Vagina (tissue), 2 donors: ENCODE results near the gene NUDT16L1. TPM values are rescaled to one million over a fixed set of nuclear protein-coding genes. Genes with fewer than 3 reads are reported as not detected.

ENCODE experiments used
- DNase-seq, 2 donors: peaks; one replicate each; pipeline ENCODE4 v3.0.0-alpha.2; 2017; ENCODE audit errors: extremely low spot score in 2 of 2
- H3K27ac ChIP-seq: fragments of 200-600 bp; sonication (generic); one replicate; pipeline ENCODE4 v1.5.1; 2019
- H3K27me3 ChIP-seq: fragments of 200-600 bp; sonication (generic); one replicate; pipeline ENCODE4 v1.5.1; 2019
- H3K36me3 ChIP-seq, 2 donors: fragments of 200-600 bp; sonication (generic); one replicate each; pipeline ENCODE4 v1.5.1; 2017 to 2019
- H3K4me1 ChIP-seq: fragments of 200-600 bp; sonication (generic); one replicate; pipeline ENCODE4 v1.5.1; 2019
- H3K4me3 ChIP-seq, 2 donors: fragments of 200-600 bp; sonication (generic); 1 replicate in 1 of 2; 2 replicates in 1 of 2; pipeline ENCODE4 v1.5.1; 2016 to 2019
- H3K9me3 ChIP-seq: fragments of 200-600 bp; sonication (generic); one replicate; pipeline ENCODE4 v1.5.1; 2019
- POLR2A ChIP-seq, 2 donors: fragments of 450-650 bp; IDR thresholded peaks; one replicate each; pipeline ENCODE4 v1.6.1; 2017; ENCODE audit warnings: antibody characterized with exemption in 2 of 2, mild to moderate bottlenecking in 2 of 2, moderate library complexity in 2 of 2
- POLR2AphosphoS5 ChIP-seq, 2 donors: sonication (generic); formaldehyde crosslinking; IDR thresholded peaks; one replicate each; pipeline ENCODE4 v1.9.0; 2017; ENCODE audit warnings: antibody characterized with exemption in 2 of 2, mild to moderate bottlenecking in 2 of 2, low read depth in 1 of 2; ENCODE audit not compliant: insufficient read depth in 1 of 2
- intact Hi-C: fragments of 100-400 bp; cut with DNase I; formaldehyde crosslinking; loops from one replicate; pipeline ENCODE4 v1.15.1; 2023
- total RNA-seq: library from RNA; depleted of rRNA; stranded (reverse); fragments of >200 nt; gene quantifications from one replicate; pipeline ENCODE4 v1.2.3, GENCODE V29; 2016
- TF ChIP-seq, protein P1 (sequence below), 3 experiments: fragments of 450-650 bp in 2 of 3; fragments of 200-600 bp in 1 of 3; sonication (generic) in 1 of 3; IDR thresholded peaks; one replicate each; pipeline ENCODE4 v1.5.1; 2017 to 2019; ENCODE audit warnings: antibody characterized with exemption in 3 of 3, mild to moderate bottlenecking in 2 of 3, moderate library complexity in 2 of 3

NUDT16L1 gene
- total RNA-seq, 1 donor from 2014 or later, result 28.5 TPM

DNA sequence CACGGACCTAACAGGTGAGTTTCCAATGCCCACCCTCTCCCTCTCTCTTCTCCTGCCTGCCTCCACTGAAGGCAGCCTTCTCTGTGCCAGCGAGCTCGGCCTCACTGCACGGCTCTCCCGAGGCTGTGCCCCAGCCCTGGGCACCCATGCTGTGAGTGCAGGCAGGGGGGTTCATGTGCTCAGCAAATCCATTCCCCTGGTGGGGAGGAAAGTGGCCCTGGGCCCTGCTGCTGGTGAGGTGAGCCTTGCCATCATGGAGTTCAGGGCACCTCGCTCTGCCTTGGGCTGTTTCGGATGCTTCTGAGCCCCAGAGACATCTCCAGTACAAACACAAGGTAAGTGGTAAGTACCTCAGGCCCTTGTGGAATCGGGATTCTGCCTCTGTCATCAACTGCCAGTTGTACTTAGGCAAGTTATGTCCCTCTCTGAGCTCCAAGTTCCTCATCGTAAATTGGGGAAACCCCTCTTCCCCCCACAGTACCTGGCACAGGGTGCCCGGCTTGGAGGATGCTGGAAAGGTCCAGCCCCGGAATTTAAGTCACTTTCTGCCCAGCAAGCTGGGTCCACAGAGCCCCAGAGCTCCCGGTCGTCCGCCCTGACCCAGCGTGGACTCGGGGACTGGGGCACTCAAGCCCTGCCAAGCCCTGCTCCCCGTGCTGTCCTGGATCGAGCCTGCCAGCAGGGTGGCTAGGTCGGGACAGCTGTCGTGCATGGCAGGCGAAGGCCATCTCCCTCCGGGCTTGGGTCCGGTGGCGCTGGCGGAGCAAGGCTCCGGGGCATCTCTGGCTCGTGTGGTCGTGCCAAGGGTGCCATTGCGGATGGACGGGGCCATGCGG lies 684 bp upstream of the NUDT16L1 start:
- H3K4me3 ChIP-seq, result peak overlapping the region; percentile 78 to 91
- H3K9me3 ChIP-seq, result no peaks in the 10 kb centered on the region
- intact Hi-C loops, result no loop called here
- peak overlapping the region; percentile 54 for H3K27ac ChIP-seq
- DNase-seq, result peak in 1 of 2 donors; percentile 88
- H3K36me3 ChIP-seq, result peaks cover 0 to 24% of the 10 kb centered on the region in 2 donors
- no peaks in the 10 kb centered on the region for H3K27me3 ChIP-seq
- peaks cover 37% of the 10 kb centered on the region for H3K4me1 ChIP-seq
- TF ChIP-seq, protein P1, sequence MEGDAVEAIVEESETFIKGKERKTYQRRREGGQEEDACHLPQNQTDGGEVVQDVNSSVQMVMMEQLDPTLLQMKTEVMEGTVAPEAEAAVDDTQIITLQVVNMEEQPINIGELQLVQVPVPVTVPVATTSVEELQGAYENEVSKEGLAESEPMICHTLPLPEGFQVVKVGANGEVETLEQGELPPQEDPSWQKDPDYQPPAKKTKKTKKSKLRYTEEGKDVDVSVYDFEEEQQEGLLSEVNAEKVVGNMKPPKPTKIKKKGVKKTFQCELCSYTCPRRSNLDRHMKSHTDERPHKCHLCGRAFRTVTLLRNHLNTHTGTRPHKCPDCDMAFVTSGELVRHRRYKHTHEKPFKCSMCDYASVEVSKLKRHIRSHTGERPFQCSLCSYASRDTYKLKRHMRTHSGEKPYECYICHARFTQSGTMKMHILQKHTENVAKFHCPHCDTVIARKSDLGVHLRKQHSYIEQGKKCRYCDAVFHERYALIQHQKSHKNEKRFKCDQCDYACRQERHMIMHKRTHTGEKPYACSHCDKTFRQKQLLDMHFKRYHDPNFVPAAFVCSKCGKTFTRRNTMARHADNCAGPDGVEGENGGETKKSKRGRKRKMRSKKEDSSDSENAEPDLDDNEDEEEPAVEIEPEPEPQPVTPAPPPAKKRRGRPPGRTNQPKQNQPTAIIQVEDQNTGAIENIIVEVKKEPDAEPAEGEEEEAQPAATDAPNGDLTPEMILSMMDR (IDR thresholded peaks at IDR 0.05), result no peak
- TF ChIP-seq POLR2A (IDR thresholded peaks at IDR 0.05) (no peak), POLR2AphosphoS5 (IDR thresholded peaks at IDR 0.05; ENCODE audit: insufficient read depth in 1 of 2, low read depth in 1 of 2) (no peak)

DNA sequence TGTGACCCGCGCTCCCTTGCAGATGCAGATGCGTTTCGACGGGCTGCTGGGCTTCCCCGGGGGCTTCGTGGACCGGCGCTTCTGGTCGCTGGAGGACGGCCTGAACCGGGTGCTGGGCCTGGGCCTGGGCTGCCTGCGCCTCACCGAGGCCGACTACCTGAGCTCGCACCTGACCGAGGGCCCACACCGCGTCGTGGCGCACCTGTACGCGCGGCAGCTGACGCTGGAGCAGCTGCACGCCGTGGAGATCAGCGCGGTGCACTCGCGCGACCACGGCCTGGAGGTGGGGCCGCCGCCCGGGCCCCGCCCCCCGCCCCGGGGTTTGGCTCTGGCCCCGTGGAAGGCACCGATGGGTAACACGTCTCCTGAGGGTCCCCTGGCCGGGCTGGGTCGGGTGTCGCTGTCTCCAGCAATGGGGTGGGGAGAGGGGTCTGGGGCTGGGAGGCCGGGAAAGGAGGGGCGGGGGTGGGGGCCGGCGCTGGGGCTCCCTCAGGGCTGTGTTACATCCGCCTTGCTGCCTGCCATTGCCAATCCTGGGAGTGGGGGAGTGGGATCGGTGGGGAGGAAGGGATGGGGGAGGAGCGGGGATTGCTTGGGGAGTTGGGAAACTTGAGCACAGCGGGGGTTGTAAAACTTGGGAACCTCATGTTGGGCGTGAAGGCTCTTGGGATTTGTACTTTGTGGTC lies 737 bp downstream of the NUDT16L1 start:
- no peak for DNase-seq
- Histone ChIP-seq H3K27ac (peak overlapping the region; percentile 74), H3K36me3 (peaks cover 0 to 22% of the 10 kb centered on the region in 2 donors), H3K4me1 (peaks cover 37% of the 10 kb centered on the region), H3K27me3 (no peaks in the 10 kb centered on the region), H3K9me3 (no peaks in the 10 kb centered on the region), H3K4me3 (peak overlapping the region; percentile 78 to 91)
- intact Hi-C loops, result no loop called here
- no peak for TF ChIP-seq POLR2A (IDR thresholded peaks at IDR 0.05)
- TF ChIP-seq, protein P1 (IDR thresholded peaks at IDR 0.05), result no peak
- TF ChIP-seq POLR2AphosphoS5 (IDR thresholded peaks at IDR 0.05; ENCODE audit: insufficient read depth in 1 of 2, low read depth in 1 of 2), result no peak

DNA sequence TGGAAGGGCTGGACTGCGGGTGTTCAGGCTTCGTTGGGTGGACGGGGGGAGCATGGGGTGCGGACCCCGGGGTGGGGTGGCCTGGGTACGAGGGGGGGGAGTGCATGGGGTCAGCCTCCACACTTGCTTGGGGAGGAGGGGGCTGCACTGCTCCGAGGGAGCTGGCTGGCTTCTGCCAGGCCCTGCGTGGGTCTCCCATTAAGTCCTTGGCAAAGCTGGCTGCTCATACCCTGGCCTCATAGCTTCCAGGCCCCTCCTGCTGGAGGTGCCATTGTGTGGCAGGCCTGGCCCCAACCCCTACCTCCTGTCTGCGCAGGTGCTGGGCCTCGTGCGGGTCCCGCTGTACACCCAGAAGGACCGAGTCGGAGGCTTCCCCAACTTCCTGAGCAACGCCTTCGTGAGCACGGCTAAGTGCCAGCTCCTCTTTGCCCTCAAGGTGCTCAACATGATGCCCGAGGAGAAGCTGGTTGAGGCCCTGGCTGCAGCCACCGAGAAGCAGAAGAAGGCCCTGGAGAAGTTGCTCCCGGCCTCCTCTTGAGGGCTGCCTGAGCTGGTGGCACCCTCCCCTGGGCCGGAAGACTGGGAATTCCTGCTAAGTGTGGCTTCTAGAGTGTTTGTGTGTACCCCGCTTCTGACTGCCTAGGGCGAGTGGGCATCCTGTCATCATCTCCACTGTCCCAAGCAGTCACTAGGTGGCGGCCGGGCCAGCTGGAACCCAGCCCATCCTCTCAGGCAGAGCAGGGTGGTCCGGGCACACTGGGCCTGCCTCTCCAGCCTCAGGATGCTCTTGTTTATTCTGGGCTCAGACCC lies 1.5 kb downstream of the NUDT16L1 start:
- peaks cover 37% of the 10 kb centered on the region for H3K4me1 ChIP-seq
- intact Hi-C loops, result no loop called here

DNA sequence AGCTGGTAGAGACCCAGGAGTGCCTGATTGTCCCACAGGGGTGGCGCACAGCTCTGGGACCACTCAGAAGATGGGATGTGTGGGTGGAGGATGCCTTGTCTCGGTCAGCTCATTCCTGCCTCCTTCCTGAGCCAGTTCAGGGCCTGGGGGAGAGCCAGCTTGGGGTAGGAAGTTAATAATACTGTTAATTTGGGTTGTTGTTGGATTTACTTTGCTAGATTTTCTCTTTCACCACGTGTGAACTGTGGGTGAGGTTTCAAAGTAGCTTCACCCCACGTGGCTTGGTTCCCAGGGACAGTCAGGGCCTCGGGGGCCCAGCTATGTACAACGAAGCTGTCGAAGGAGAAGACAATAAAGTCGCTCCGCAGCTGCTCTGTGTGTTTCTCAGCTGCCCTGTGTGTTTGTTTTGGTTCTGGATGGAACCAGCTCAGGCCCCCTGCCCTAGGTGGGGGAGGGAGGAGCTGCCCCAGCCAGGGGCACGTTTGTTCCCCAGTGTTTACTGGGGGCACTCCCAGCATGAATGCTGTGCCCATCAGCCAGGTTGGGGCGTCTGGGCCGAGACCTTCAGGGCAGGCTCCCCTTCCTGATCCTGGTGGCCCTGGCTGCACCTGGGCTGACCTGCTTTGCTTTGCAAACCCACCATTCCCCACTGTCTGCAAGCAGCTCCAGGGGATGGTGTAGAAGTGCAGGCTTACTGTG lies 2.3 kb downstream of the NUDT16L1 start:
- Histone ChIP-seq H3K27ac (peak overlapping the region; percentile 74), H3K9me3 (no peaks in the 10 kb centered on the region), H3K4me1 (peaks cover 37% of the 10 kb centered on the region), H3K27me3 (no peaks in the 10 kb centered on the region), H3K4me3 (no peak overlapping the region), H3K36me3 (peaks cover 0 to 33% of the 10 kb centered on the region in 2 donors)
- intact Hi-C loops, result no loop called here
- peak in 1 of 2 donors; percentile 86 for DNase-seq
- TF ChIP-seq POLR2AphosphoS5 (IDR thresholded peaks at IDR 0.05; ENCODE audit: insufficient read depth in 1 of 2, low read depth in 1 of 2), result no peak
- TF ChIP-seq, protein P1 (IDR thresholded peaks at IDR 0.05), result no peak
- no peak for TF ChIP-seq POLR2A (IDR thresholded peaks at IDR 0.05)

More for the DNA sequence above, 1.5 kb downstream of the NUDT16L1 start:
- no peaks in the 10 kb centered on the region for H3K27me3 ChIP-seq
- H3K36me3 ChIP-seq, result peaks cover 0 to 25% of the 10 kb centered on the region in 2 donors
- peak overlapping the region; percentile 74 for H3K27ac ChIP-seq
- TF ChIP-seq POLR2AphosphoS5 (IDR thresholded peaks at IDR 0.05; ENCODE audit: insufficient read depth in 1 of 2, low read depth in 1 of 2), result no peak
- no peak for TF ChIP-seq POLR2A (IDR thresholded peaks at IDR 0.05)
- TF ChIP-seq, protein P1 (IDR thresholded peaks at IDR 0.05), result no peak
- no peaks in the 10 kb centered on the region for H3K9me3 ChIP-seq
- peak in 1 of 2 donors; percentile 92 for DNase-seq
- peak overlapping the region; percentile 78 to 91 for H3K4me3 ChIP-seq
